Pancreas (tissue), 10 donors: ENCODE data around the gene SFRP2. TPM values are rescaled to one million over a fixed set of nuclear protein-coding genes. Genes with fewer than 3 reads are reported as not detected.

Experiments
- ATAC-seq, 4 donors: fragments of 200-7000 bp; cut with Tn5 transposase; one replicate each; pipeline versions ENCODE4 v1.8.0 to v1.9.1; 2020; ENCODE audit warnings: mild to moderate bottlenecking in 4 of 4, moderate library complexity in 4 of 4
- DNase-seq, 6 donors: peaks; one replicate each; pipeline ENCODE4 v3.0.0-alpha.2; 2020
- FAIRE-seq: peaks from 2 replicates; lab custom pipeline; 2012; peaks lifted over from hg19 to GRCh38; lab: Jason Lieb, UNC
- H3K27ac ChIP-seq, 4 donors: fragments of 200-600 bp; sonication (generic); 1 replicate in 3 of 4; 2 replicates in 1 of 4; pipeline versions ENCODE4 v1.5.0 to v1.8.0; 2020
- H3K27me3 ChIP-seq, 4 donors: fragments of 200-600 bp; one replicate each; pipeline ENCODE4 v1.8.0; 2021
- H3K36me3 ChIP-seq, 3 donors: fragments of 200-600 bp; sonication (generic) in 1 of 3; one replicate each; pipeline versions ENCODE4 v1.5.0 to v1.8.0; 2020 to 2021
- H3K4me1 ChIP-seq, 3 donors: fragments of 200-600 bp; one replicate each; pipeline ENCODE4 v1.8.0; 2021
- H3K4me3 ChIP-seq, 4 donors: fragments of 200-600 bp; sonication (generic) in 2 of 4; one replicate each; pipeline versions ENCODE4 v1.5.0 to v1.8.0; 2020 to 2021
- H3K9me3 ChIP-seq, 4 donors: fragments of 200-600 bp; one replicate each; pipeline ENCODE4 v1.8.0; 2021
- WGBS, 2 donors: extraction: QIAGEN DNeasy Blood & Tissue Kit; methylation state at CpG; one replicate each; pipeline ENCODE4 v1.1.7; 2013; 5-methylcytosine and 5-hydroxymethylcytosine counted together
- intact Hi-C, 3 donors: fragments of 100-400 bp; cut with DNase I; formaldehyde crosslinking; loops; one replicate each; pipeline versions ENCODE4 v1.11.1 to v1.14.2; 2022
- polyA plus RNA-seq, 2 donors: library from polyadenylated mRNA; stranded (reverse); fragments of 200-250 nt; gene quantifications; one replicate each; pipeline ENCODE4 v1.2.3, GENCODE V29; 2013
- total RNA-seq, 6 donors: library from RNA; stranded (reverse); fragmentation: NEBNext Ultra II Directional in 4 of 6; extraction: Animal tissue kit (Norgen Biotek cat#: 25700) in 4 of 6; gene quantifications; one replicate each; pipeline versions ENCODE4 v1.2.1 to v1.2.4, GENCODE V29; 2021 to 2023
- TF ChIP-seq, protein P1 (sequence below), 4 donors: fragments of 200-600 bp; sonication (generic) in 3 of 4; IDR thresholded peaks; one replicate each; pipeline versions ENCODE4 v1.5.0 to v1.8.0; 2021; ENCODE audit warnings: antibody characterized with exemption in 4 of 4
- donor health status: healthy with polysubstance abuse.
- donor health status: DM: no; HTN: no; CAD: no; lungs with moderate emphysema.
- donor health status: DM: no; HTN: no; CAD: no.
- donor health status: control.
- donor health status: control.
- donor health status: Bipolar disorder and iron deficiency.
- donor health status: DM: yes; HTN: yes; CAD: no.
- donor health status: DM: no; HTN: no; CAD: no.
- donor health status: DM: no; HTN: no; CAD: no.
- donor health status: DM: yes; HTN: yes; CAD: no.

Gene SFRP2
- total and polyA plus RNA-seq, 8 donors: 1.5 to 136 (median 5.8) TPM

DNA sequence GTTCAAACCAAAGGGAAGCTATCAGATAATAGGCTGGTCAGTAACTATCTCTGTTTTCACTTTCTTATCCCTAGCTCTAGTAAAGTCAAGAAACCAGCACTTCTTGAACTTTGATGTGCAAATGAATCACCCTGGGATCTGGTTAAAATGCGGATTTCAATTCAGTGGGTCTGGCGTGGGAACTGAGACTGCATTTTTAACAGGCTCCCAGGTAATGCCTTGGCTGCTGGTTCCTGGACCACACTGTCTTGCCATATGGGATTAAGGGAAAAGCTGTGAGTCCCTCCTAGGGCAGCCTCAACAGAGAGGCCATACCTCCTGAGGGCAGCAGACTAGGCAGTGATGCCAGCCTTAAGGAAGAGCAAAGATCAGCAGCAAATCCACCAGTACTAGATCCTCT is 30.7 kb downstream of the SFRP2 start:
- FAIRE-seq (no peak), DNase-seq (no peak), ATAC-seq (no peak)
- Histone ChIP-seq H3K36me3 (no peaks in the 10 kb centered on the region), H3K4me3 (no peak overlapping the region), H3K27ac (no peak overlapping the region), H3K27me3 (no peaks in the 10 kb centered on the region), H3K9me3 (no peaks in the 10 kb centered on the region), H3K4me1 (no peaks in the 10 kb centered on the region)
- WGBS, 2 donors: 90 to 91% methylated on average over 2 of the region's 2 CpGs
- TF ChIP-seq, protein P1, sequence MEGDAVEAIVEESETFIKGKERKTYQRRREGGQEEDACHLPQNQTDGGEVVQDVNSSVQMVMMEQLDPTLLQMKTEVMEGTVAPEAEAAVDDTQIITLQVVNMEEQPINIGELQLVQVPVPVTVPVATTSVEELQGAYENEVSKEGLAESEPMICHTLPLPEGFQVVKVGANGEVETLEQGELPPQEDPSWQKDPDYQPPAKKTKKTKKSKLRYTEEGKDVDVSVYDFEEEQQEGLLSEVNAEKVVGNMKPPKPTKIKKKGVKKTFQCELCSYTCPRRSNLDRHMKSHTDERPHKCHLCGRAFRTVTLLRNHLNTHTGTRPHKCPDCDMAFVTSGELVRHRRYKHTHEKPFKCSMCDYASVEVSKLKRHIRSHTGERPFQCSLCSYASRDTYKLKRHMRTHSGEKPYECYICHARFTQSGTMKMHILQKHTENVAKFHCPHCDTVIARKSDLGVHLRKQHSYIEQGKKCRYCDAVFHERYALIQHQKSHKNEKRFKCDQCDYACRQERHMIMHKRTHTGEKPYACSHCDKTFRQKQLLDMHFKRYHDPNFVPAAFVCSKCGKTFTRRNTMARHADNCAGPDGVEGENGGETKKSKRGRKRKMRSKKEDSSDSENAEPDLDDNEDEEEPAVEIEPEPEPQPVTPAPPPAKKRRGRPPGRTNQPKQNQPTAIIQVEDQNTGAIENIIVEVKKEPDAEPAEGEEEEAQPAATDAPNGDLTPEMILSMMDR (IDR thresholded peaks at IDR 0.05): no peak
- intact Hi-C loops: loop anchor here in 1 of 3 donors (10.0 kb wide), 1 partner anchor 123 kb away; no protein-coding TSS in a partner anchor

DNA sequence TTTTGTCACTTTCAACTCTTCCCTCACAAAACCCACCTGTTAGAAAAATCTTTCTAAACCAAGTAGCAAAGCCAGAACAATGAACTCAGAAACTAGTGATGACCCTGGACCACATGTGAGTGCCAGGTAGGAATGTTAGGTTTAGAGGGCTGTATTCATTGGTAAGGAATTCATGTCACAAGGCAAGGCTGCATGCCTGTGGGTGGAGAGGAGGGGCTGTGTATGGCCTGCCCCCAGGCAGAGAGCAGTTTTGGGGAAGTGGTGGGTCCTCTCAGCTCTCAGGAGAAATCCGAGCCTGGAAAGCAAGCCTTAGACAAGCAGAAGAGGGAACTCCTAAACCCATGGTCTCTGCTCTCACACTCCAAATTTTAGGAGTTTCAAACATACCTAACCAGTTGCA is 31.5 kb downstream of the SFRP2 start:
- DNase-seq (no peak), ATAC-seq (peak in 1 of 4 donors; percentile 52), FAIRE-seq (no peak)
- Histone ChIP-seq H3K36me3 (no peaks in the 10 kb centered on the region), H3K27ac (no peak overlapping the region), H3K4me3 (no peak overlapping the region), H3K4me1 (no peaks in the 10 kb centered on the region), H3K27me3 (no peaks in the 10 kb centered on the region), H3K9me3 (no peaks in the 10 kb centered on the region)
- WGBS, 2 donors: 71 to 93% methylated on average over 1 of the region's 1 CpG
- TF ChIP-seq, protein P1 (IDR thresholded peaks at IDR 0.05): no peak
- intact Hi-C loops: loop anchor here in 1 of 3 donors (10.0 kb wide), 1 partner anchor 123 kb away; no protein-coding TSS in a partner anchor

GRCh38 chr4:153755186-153755585 is 33.7 kb downstream of the SFRP2 start:
- Histone ChIP-seq H3K9me3 (no peaks in the 10 kb centered on the region), H3K4me1 (no peaks in the 10 kb centered on the region), H3K36me3 (no peaks in the 10 kb centered on the region), H3K27me3 (no peaks in the 10 kb centered on the region), H3K4me3 (no peak overlapping the region), H3K27ac (no peak overlapping the region)
- DNase-seq: no peak
- 62 to 73% methylated on average over 2 of the region's 2 CpGs for WGBS, 2 donors
- no peak for FAIRE-seq
- TF ChIP-seq, protein P1 (IDR thresholded peaks at IDR 0.05): no peak
- intact Hi-C loops: loop anchor here in 1 of 3 donors (10.0 kb wide), 1 partner anchor 120 kb away; no protein-coding TSS in a partner anchor
- no peak for ATAC-seq

- Histone ChIP-seq H3K27me3 (no peaks in the 10 kb centered on the region), H3K4me3 (no peak overlapping the region), H3K9me3 (no peaks in the 10 kb centered on the region), H3K4me1 (no peaks in the 10 kb centered on the region), H3K27ac (no peak overlapping the region), H3K36me3 (no peaks in the 10 kb centered on the region)
- WGBS, 2 donors: 31 to 36% methylated on average over 5 of the region's 5 CpGs
- ATAC-seq (peak; percentile 55 to 95 (median 88)), DNase-seq (peak in 4 of 6 donors; percentile 27 to 64 (median 45)), FAIRE-seq (no peak)
- TF ChIP-seq, protein P1 (IDR thresholded peaks at IDR 0.05): peak in 3 of 4 donors; percentile 35 to 59 (median 54)
- intact Hi-C loops: loop anchor here in 1 of 3 donors (10.0 kb wide), 1 partner anchor 116 kb away; no protein-coding TSS in a partner anchor
These were observed 38.6 kb downstream of the SFRP2 start for GRCh38 chr4:153750197-153750817.

DNA sequence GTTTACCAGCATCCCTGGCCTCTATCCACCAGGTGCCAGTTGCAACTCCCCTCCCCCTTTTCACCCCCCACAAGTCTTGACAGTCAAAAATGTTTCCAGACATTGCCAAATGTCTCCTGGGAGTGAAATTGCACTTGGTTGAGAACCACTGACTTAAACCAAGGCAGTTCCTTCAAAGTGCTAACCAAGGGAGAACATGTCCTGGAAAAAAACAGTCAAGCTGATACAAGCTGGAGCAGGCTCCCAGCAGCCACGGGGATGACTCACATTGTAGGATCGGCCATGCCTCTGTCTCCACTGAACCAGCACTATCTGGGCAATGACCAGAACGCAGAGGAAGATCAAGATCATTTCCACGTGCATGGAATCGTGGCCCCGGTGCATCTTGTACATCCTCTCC is 40.5 kb downstream of the SFRP2 start:
- Histone ChIP-seq H3K27me3 (no peaks in the 10 kb centered on the region), H3K36me3 (no peaks in the 10 kb centered on the region), H3K27ac (no peak overlapping the region), H3K9me3 (no peaks in the 10 kb centered on the region), H3K4me1 (no peaks in the 10 kb centered on the region), H3K4me3 (no peak overlapping the region)
- WGBS, 2 donors: 63 to 72% methylated on average over 6 of the region's 6 CpGs
- ATAC-seq (peak in 3 of 4 donors; percentile 53 to 82 (median 64)), FAIRE-seq (no peak), DNase-seq (no peak)
- intact Hi-C loops: no loop called here
- TF ChIP-seq, protein P1 (IDR thresholded peaks at IDR 0.05): no peak
